Effector memory CD4-positive, alpha-beta T cell (primary cell): ENCODE measurements around the gene EGFLAM.

Source experiments
- DNase-seq, 3 donors: peaks; one replicate each; pipeline ENCODE4 v3.0.0-alpha.2; 2020
- H3K27ac ChIP-seq: 2 replicates; pipeline ENCODE4 v1.7.0; 2013; ENCODE audit warnings: mild to moderate bottlenecking, low read length, moderate library complexity; ENCODE audit not compliant: insufficient read depth, poor library complexity, severe bottlenecking
- H3K27me3 ChIP-seq: replicated peaks from 2 replicates; pipeline ENCODE4 v1.7.0; 2013; ENCODE audit warnings: mild to moderate bottlenecking, low read length; ENCODE audit not compliant: insufficient read depth, control insufficient read depth, poor library complexity, severe bottlenecking
- H3K36me3 ChIP-seq: 2 replicates; pipeline ENCODE4 v1.7.0; 2013; ENCODE audit warnings: mild to moderate bottlenecking, low read length, moderate library complexity; ENCODE audit not compliant: control insufficient read depth, insufficient read depth
- H3K4me1 ChIP-seq: 2 replicates; pipeline ENCODE4 v1.7.0; 2013; ENCODE audit warnings: low read length, mild to moderate bottlenecking; ENCODE audit not compliant: control insufficient read depth, insufficient read depth, poor library complexity, severe bottlenecking
- H3K4me3 ChIP-seq: 2 replicates; pipeline ENCODE4 v1.7.0; 2013; ENCODE audit warnings: low read length, low read depth, mild to moderate bottlenecking; ENCODE audit not compliant: insufficient read depth, poor library complexity, severe bottlenecking
- H3K9me3 ChIP-seq: 2 replicates; pipeline ENCODE4 v1.7.0; 2013; ENCODE audit warnings: mild to moderate bottlenecking, low read length, moderate library complexity; ENCODE audit not compliant: control insufficient read depth

EGFLAM gene

DNA sequence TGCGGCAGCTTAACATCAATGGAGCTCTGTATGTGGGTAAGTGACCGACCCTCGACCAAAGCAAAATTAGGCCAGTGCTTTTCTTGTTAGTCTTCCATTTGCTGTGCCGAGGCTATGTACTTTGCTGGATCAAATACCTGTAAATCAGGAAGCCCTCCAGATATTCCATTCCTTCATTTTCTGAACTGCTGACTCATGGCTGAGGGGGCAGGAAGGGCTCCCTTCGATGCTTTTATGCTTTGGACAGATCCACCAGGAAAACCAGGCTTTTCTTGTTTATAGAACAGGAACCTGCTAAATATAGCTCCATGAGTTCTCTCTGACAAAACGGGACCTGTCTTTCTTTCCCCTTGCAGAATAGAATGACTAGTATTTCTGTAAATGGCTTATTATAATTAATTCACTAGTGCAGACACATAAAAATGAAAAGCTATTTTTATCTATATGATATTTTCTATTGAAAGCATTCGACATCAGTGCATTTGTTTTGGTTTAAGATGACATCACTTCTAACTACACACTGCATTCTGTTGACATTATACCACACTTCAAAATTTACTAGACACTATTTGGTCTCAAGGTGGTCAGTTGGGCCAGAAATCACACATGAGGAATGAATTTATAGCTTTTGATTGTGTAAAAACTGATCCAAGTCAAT is 204.7 kb downstream of the EGFLAM start:
- peaks cover 6% of the 10 kb centered on the region for H3K27me3 ChIP-seq
- no peaks in the 10 kb centered on the region for H3K9me3 ChIP-seq
- H3K27ac ChIP-seq, result no peak overlapping the region
- no peaks in the 10 kb centered on the region for H3K4me1 ChIP-seq
- H3K4me3 ChIP-seq, result no peak overlapping the region
- no peak for DNase-seq
- no peaks in the 10 kb centered on the region for H3K36me3 ChIP-seq

DNA sequence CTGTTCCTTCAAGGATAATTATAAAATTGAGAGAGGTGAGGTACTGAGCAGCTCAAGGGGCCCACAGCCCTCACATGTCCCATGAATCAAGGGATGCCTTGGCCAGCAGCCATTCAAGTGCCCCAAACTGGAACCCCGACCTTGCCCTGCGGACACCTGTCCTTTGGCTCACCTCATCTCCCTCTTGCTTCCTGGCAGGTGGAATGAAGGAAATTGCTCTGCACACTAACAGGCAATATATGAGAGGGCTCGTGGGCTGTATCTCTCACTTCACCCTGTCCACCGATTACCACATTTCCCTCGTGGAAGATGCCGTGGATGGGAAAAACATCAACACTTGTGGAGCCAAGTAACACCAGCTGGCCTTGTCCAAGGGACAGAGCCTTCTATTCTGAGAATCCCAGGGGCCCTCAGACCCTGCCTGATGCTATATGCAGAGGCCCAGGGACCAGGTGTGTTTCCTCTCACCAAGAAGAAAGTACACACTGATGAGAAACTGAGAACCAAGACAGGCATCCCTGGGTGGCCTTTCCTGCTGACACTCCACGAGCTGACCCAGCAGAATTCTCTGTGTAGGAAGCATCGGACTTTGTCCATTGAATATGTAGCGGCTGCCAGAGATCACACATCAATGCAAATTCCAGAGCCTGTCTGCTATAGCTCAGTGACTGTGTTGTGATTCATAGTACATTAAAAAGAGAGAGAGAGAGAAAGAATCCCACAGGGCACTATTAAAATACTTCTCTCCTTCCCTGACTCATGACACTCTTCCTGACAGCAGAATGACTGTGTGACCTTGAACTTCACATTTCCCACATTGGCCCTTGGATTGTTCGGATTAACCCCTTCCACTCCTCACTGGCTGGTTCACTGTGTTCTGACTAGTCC is 205.5 kb downstream of the EGFLAM start:
- H3K36me3 ChIP-seq, result no peaks in the 10 kb centered on the region
- no peak for DNase-seq
- H3K27me3 ChIP-seq, result peaks cover 6% of the 10 kb centered on the region
- no peak overlapping the region for H3K27ac ChIP-seq
- no peaks in the 10 kb centered on the region for H3K4me1 ChIP-seq
- no peaks in the 10 kb centered on the region for H3K9me3 ChIP-seq
- no peak overlapping the region for H3K4me3 ChIP-seq

GRCh38 chr5:38465061-38465460 is 206.7 kb downstream of the EGFLAM start:
- Histone ChIP-seq H3K4me3 (no peak overlapping the region), H3K27me3 (peaks cover 3% of the 10 kb centered on the region), H3K36me3 (no peaks in the 10 kb centered on the region), H3K27ac (no peak overlapping the region), H3K4me1 (no peaks in the 10 kb centered on the region), H3K9me3 (no peaks in the 10 kb centered on the region)
- DNase-seq, result no peak

- H3K4me1 ChIP-seq, result no peaks in the 10 kb centered on the region
- H3K4me3 ChIP-seq, result no peak overlapping the region
- no peaks in the 10 kb centered on the region for H3K36me3 ChIP-seq
- H3K9me3 ChIP-seq, result no peaks in the 10 kb centered on the region
- no peaks in the 10 kb centered on the region for H3K27me3 ChIP-seq
- no peak overlapping the region for H3K27ac ChIP-seq
- DNase-seq, result no peak
These were observed 207.5 kb downstream of the EGFLAM start for GRCh38 chr5:38465702-38466423.

DNA sequence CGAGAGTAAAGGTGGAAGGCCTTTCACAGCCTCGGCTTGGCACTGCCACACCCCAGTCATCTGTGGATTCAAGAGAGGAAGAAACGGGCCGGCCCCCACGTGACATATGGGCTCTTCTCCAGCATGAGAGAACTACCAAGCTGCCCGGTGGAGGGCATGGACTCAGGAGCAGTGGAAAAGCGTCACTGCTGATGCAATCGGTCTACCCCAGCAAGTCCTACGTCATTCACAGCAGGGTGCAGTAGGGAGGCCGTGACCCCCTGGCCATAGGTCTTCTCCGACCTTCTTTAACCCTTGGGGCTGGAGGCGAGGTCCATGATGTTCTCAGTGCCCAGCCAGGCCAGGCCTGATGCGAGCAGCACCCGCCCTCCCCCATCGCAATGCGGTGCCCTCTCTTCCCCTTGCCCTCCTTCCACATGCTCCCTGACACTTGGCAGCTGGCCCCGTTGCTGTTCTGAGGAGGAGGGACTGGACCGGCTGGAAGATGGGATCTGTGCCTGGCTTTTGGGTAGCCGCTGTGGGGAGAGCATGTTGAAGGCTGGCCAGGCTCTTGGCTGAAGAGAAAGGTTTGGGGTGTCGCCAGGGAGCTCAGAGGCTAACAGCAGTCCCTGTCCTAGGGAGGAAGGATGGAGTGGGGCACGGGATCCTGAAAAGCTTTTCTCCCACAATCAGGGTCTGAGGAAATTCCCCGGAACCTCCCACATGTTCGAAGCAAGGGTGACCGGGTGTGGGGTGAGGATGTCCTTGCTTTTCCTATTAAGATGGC is 208.2 kb downstream of the EGFLAM start:
- Histone ChIP-seq H3K9me3 (no peaks in the 10 kb centered on the region), H3K27ac (no peak overlapping the region), H3K4me1 (no peaks in the 10 kb centered on the region), H3K4me3 (no peak overlapping the region), H3K27me3 (no peaks in the 10 kb centered on the region), H3K36me3 (no peaks in the 10 kb centered on the region)
- DNase-seq, result no peak

DNA sequence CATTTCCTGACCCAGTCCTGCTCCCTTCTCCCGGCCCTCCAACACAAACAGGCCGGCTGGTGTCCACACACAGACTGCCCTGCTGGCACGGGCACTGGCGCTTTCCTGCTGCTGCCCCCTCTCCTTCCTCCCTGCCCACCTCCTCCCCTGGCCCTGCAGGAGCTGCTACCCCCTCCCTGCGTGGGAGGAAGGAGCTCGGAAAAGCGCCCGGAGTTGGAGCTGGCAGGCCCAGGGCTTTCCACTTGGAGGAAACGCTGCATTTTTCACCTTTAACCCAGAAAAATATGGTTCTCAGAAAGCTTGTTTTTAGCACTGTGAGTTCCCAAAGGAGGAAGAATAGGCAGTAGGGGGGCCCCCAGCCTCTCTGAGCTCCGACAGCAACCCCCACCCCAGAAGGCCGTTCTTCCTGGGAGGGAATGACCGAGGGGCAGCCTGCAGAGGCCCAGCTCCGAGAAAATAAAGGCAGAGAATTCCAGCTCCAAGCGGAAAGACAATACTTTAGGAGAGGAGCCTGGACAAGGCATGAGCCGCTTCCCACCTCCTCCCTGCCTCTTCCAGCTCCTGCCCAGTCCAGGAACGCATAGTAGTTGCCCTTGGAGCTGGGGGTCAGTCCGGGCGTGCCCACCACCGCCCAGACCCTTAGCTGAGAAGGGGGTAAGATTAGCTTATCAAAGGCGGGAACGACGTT is 209.1 kb downstream of the EGFLAM start:
- H3K27ac ChIP-seq, result no peak overlapping the region
- H3K36me3 ChIP-seq, result no peaks in the 10 kb centered on the region
- H3K4me1 ChIP-seq, result no peaks in the 10 kb centered on the region
- no peak overlapping the region for H3K4me3 ChIP-seq
- no peak for DNase-seq
- no peaks in the 10 kb centered on the region for H3K27me3 ChIP-seq
- no peaks in the 10 kb centered on the region for H3K9me3 ChIP-seq

- no peaks in the 10 kb centered on the region for H3K36me3 ChIP-seq
- H3K27me3 ChIP-seq, result no peaks in the 10 kb centered on the region
- H3K9me3 ChIP-seq, result no peaks in the 10 kb centered on the region
- H3K4me3 ChIP-seq, result no peak overlapping the region
- no peak for DNase-seq
- H3K4me1 ChIP-seq, result no peaks in the 10 kb centered on the region
- no peak overlapping the region for H3K27ac ChIP-seq
These were observed 209.9 kb downstream of the EGFLAM start for GRCh38 chr5:38468202-38468673.

DNA sequence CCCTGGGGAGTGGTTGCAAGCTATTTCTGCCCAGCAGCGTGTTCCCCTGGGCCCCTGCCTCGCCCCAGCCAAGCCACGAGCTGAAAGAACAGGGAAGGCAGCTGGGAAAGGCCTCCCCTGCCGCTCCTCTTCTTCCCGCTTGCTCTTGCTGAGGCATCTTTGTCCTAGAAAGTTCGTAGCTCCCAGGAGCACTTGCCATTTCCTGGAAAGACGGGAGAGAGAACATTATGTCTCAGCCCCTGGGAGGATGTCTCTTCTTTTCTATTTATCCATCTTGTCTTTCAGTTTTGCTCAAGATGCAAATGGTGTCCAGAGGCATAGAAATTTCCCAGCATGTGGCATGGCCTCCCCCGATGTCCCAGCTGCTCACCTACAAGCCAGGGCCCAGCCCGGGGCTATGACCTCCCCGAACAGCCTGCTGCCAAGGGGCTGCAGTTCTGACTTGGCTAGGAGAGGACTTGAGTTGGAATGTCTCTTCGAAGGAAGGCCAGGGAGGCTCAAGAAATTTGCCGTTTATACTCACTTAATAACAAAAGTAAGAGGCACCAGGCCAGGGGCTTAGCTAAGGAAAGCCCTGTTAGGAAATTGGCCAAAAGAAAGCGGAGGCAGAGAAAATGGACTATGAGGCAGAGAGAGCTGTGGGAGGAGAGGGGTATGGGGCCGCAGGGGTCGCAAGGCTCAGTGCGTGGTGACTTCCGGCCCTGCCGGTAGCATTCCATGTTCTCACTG is 210.8 kb downstream of the EGFLAM start:
- no peak overlapping the region for H3K4me3 ChIP-seq
- no peaks in the 10 kb centered on the region for H3K4me1 ChIP-seq
- DNase-seq, result no peak
- no peaks in the 10 kb centered on the region for H3K27me3 ChIP-seq
- H3K9me3 ChIP-seq, result no peaks in the 10 kb centered on the region
- no peaks in the 10 kb centered on the region for H3K36me3 ChIP-seq
- no peak overlapping the region for H3K27ac ChIP-seq
